Measurements from ENCODE around the gene THAP3.
"Not testable (repeated sequence)": the region's sequence is repeated elsewhere in the genome, so short reads cannot be mapped to it uniquely, and the experiment has no call there.

Gene THAP3

GRCh38 chr1:6632588-6633514 is 8.2 kb downstream of the THAP3 start:
- DNase-seq: no peak

GRCh38 chr1:6634371-6635052 is 9.8 kb downstream of the THAP3 start:
- peak in 16 of 56 donors; percentile 7 to 54 (median 19) for DNase-seq

GRCh38 chr1:6635161-6635909 is 10.7 kb downstream of the THAP3 start:
- no peak for DNase-seq

GRCh38 chr1:6635910-6636760 is 11.5 kb downstream of the THAP3 start:
- no peak for DNase-seq

GRCh38 chr1:6636778-6637177 is 12.1 kb downstream of the THAP3 start:
- not testable (repeated sequence) for DNase-seq

GRCh38 chr1:6637770-6638169 is 13.1 kb downstream of the THAP3 start:
- DNase-seq: no peak

- DNase-seq: peak in 47 of 56 donors; percentile 3 to 87 (median 52)
Observed at GRCh38 chr1:6638226-6638625, 13.6 kb downstream of the THAP3 start.

- not testable (repeated sequence) for DNase-seq
Observed at GRCh38 chr1:6640867-6641266, 16.2 kb downstream of the THAP3 start.

- no peak for DNase-seq
Observed at GRCh38 chr1:6645018-6645417, 20.4 kb downstream of the THAP3 start.

GRCh38 chr1:6646499-6647148 is 22.0 kb downstream of the THAP3 start:
- DNase-seq: peak in 9 of 56 donors; percentile 2 to 22 (median 7)

- no peak for DNase-seq
Observed at GRCh38 chr1:6648556-6648955, 23.9 kb downstream of the THAP3 start.

GRCh38 chr1:6651909-6652308 is 27.2 kb downstream of the THAP3 start:
- DNase-seq: no peak

- DNase-seq: no peak
Observed at GRCh38 chr1:6652986-6653385, 28.3 kb downstream of the THAP3 start.

- DNase-seq: peak in 5 of 56 donors; percentile 5 to 25 (median 13)
Observed at GRCh38 chr1:6653436-6654290, 29.0 kb downstream of the THAP3 start.

GRCh38 chr1:6657138-6657537 is 32.5 kb downstream of the THAP3 start:
- DNase-seq: no peak

- DNase-seq: no peak
Observed at GRCh38 chr1:6658359-6659060, 33.8 kb downstream of the THAP3 start.

- no peak for DNase-seq
Observed at GRCh38 chr1:6660415-6661049, 35.9 kb downstream of the THAP3 start.

GRCh38 chr1:6662468-6662867 is 37.8 kb downstream of the THAP3 start:
- not testable (repeated sequence) for DNase-seq
